ENCODE measurements around the gene OSBPL5. TPM values are rescaled to one million over a fixed set of nuclear protein-coding genes. Genes with fewer than 3 reads are reported as not detected.

Gene OSBPL5
- total and polyA plus RNA-seq, 2 of the 4 experiments (the other 2 are of a cell fraction) = 14.9 to 22.3 TPM

DNA sequence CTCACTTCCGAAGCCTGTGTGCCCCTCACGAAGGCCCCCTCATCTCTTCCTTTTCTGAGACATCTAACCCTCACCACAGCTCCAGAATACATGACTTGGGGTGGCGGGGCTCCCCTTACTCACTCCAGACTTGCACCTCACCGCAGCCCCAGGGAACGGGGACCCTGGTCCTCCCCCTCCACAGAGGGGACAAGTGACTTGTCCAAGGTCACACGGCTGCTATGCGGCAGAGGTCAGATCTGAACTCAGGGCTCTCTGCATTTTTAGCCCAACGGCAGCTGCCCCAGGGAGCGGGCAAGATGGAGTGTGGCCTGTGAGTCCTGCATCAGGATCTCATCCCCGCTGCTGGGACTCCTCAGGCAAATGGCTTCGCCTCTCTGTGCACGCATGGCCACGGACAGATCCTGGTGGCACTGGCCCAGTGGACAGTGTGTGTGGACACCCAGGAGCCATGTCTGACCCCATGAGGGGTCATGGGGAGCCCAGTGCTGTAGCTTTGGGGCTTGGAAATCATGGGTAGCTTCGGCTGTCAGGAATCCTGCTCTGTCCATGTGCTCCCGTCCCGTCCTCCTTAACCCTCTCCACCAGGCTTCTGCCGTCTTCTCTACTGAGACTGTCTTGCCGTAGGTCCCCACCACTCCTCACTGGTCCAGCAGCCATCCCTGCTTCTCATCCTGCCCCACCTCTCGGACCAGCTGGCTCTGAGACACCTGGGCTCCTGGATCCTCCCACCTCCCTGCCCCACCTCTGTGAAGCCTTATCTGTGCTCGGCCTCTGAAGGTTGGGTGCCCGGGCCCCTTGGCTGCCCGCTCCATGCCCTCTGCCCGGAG lies 59.9 kb downstream of the OSBPL5 start:
- Histone ChIP-seq H3K14ac (replicated peaks; ENCODE audit: low read depth, low read length) (no peak overlapping the region), H2AK9ac (replicated peaks; ENCODE audit: low read depth, low read length, poor library complexity) (peak overlapping the region; percentile 66), H2AFZ (replicated peaks; ENCODE audit: low read length, poor library complexity) (no peak overlapping the region), H3K9ac (ENCODE audit: low read depth, low read length) (no peak overlapping the region), H2AK5ac (ENCODE audit: low read depth, low read length) (no peak overlapping the region), H3K4me3 (ENCODE audit: insufficient read depth, low read depth, low read length) (no peak overlapping the region), H3K9me1 (ENCODE audit: insufficient read depth, low read length) (no peaks in the 10 kb centered on the region), H3K56ac (ENCODE audit: extremely low read depth, insufficient read depth, low read length) (no peak overlapping the region), H2BK5ac (ENCODE audit: low read depth, low read length, poor library complexity, severe bottlenecking) (no peak overlapping the region), H3K23ac (ENCODE audit: low read depth, low read length) (no peak overlapping the region), H3K4me1 (ENCODE audit: control insufficient read depth, insufficient read depth, low read length) (no peaks in the 10 kb centered on the region), H4K20me1 (ENCODE audit: insufficient read depth, low read length) (no peaks in the 10 kb centered on the region), H3K36me3 (ENCODE audit: control insufficient read depth, insufficient read depth, low read length) (peaks cover 58% of the 10 kb centered on the region), H2BK15ac (ENCODE audit: low read depth, low read length) (no peak overlapping the region), H3K27ac (ENCODE audit: insufficient read depth, low read length) (no peak overlapping the region), H3K4me2 (ENCODE audit: low read depth, low read length) (no peak overlapping the region), H3K4ac (ENCODE audit: low read depth, low read length) (no peak overlapping the region), H3K18ac (ENCODE audit: low read depth, low read length) (no peak overlapping the region), H2BK20ac (ENCODE audit: low read depth, low read length) (no peak overlapping the region), H3K9me3 (ENCODE audit: control insufficient read depth, insufficient read depth, low read length) (no peaks in the 10 kb centered on the region), H3K79me1 (ENCODE audit: low read depth in 1 of 2, low read length in 2 of 2) (peaks cover 0 to 6% of the 10 kb centered on the region in 2 experiments; a peak in 1 of 4 replicates), H4K91ac (ENCODE audit: insufficient read depth, low read depth, low read length) (no peak overlapping the region), H4K5ac (ENCODE audit: low read depth, low read length) (no peak overlapping the region), H2BK120ac (ENCODE audit: low read depth, low read length) (no peak overlapping the region), H3K27me3 (ENCODE audit: control insufficient read depth, insufficient read depth, low read length) (no peaks in the 10 kb centered on the region), H4K8ac (ENCODE audit: low read depth in 2 of 2, low read length in 2 of 2) (no peak overlapping the region)
- POLR2A ChIA-PET (ENCODE audit: unreplicated experiment) = no interaction called here
- DNase-seq (no peak), ATAC-seq (ENCODE audit: low read depth) (no peak)
- no peak for TF ChIP-seq FOS (IDR thresholded peaks at IDR 0.05; ENCODE audit: low read depth, low read length)
- no peak for TF ChIP-seq CEBPB (IDR thresholded peaks at IDR 0.05; ENCODE audit: low read depth, low read length)
- in situ Hi-C loops (cut with MboI; ENCODE audit: low sequenced_read_pairs) = no loop called here
- dilution Hi-C loops (cut with HindIII; ENCODE audit: low sequenced_read_pairs, unreplicated experiment) = no loop called here
- BruUV-seq (replicated peaks) = no TSS peak
- intact Hi-C loops (cut with micrococcal nuclease) = no loop called here
- 99% methylated on average over 13 of the region's 23 CpGs; no CpG with 5 or more reads in 1 of the 2 experiments for whole genome bisulfite sequencing, 2 experiments (ENCODE audit: extremely low coverage in 2 of 2, insufficient read length in 1 of 2)
- CTCF ChIA-PET = no interaction called here

Measured in IMR-90 (cell line).